Keratinocyte (primary cell): ENCODE results near the gene MAGEA9.

Experiments
- CTCF ChIP-seq, 3 experiments: IDR thresholded peaks in 1 of 3; conservative IDR thresholded peaks in 1 of 3; optimal IDR thresholded peaks in 1 of 3; 2 replicates in 2 of 3; 3 replicates in 1 of 3; pipeline versions ENCODE3 to v1.5.1; 2011; ENCODE audit warnings: low read length in 3 of 3, mild to moderate bottlenecking in 3 of 3, moderate library complexity in 2 of 3, control low read depth in 1 of 3, inconsistent platforms in 1 of 3; ENCODE audit not compliant: insufficient read depth in 2 of 3; ENCODE audit errors: extremely low read depth in 1 of 3
- EZH2 ChIP-seq: IDR thresholded peaks from one replicate; pipeline ENCODE4 v1.6.1; 2012; ENCODE audit warnings: inconsistent platforms, mild to moderate bottlenecking, low read length, moderate library complexity

GRCh38 chrX:149799938-149800337, 18.2 kb downstream of the MAGEA9 start:
- TF ChIP-seq CTCF (optimal IDR thresholded peaks at IDR 0.05 in 1 of 3, IDR thresholded peaks at IDR 0.05 in 1 of 3, conservative IDR thresholded peaks at IDR 0.05 in 1 of 3; ENCODE audit: extremely low read depth in 1 of 3, insufficient read depth in 2 of 3, low read length in 3 of 3) (no peak), EZH2 (no peak)
